Uterus (tissue), 2 donors: ENCODE data around the gene LPAR1.

Experiments used
- CTCF ChIP-seq, 4 experiments: fragments of 200-600 bp in 2 of 4; fragments of 450-650 bp in 2 of 4; sonication (generic) in 2 of 4; IDR thresholded peaks; one replicate each; pipeline ENCODE4 v1.5.1; 2016 to 2019; ENCODE audit warnings: antibody characterized with exemption in 4 of 4, mild to moderate bottlenecking in 2 of 4, moderate library complexity in 1 of 4
- POLR2A ChIP-seq, 2 donors: fragments of 450-650 bp; IDR thresholded peaks; one replicate each; pipeline ENCODE4 v1.6.1; 2016; ENCODE audit warnings: antibody characterized with exemption in 2 of 2, mild to moderate bottlenecking in 1 of 2, moderate library complexity in 1 of 2

GRCh38 chr9:110958847-110959246 is 79.4 kb downstream of the LPAR1 start:
- TF ChIP-seq CTCF (IDR thresholded peaks at IDR 0.05) (no peak), POLR2A (IDR thresholded peaks at IDR 0.05) (no peak)
